ENCODE data around the gene FOXO1.
A peak's percentile ranks its signal among the peaks of the same experiment; 100 is the strongest.

Gene FOXO1

DNA sequence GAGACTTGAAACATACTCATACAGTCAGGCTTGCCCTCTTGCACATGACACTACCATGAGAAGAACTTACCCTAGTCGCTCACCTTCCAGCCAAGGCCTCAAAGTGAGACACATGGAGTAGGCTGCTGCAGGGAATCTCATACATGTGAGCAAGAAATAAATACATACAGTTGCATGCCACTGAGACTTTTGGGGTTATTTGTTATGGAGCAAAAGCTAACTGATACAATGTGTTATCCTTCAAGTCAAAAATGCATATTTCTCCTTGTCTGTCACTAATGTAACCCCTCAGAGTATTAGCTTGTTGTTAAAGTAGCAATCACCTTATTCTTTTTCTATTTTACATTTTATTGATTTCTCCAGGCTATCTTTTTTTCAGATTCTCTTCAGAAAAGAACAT is 58.1 kb downstream of the FOXO1 start:
- WGBS, result 100% methylated on average over 1 of the region's 1 CpG
- Histone ChIP-seq H2BK15ac (ENCODE audit: low read depth, poor library complexity, severe bottlenecking) (no peak overlapping the region), H2BK5ac (ENCODE audit: low read depth, low read length, poor library complexity, severe bottlenecking) (no peak overlapping the region), H2BK120ac (ENCODE audit: low read depth, low read length) (no peak overlapping the region), H3K79me1 (replicated peaks; ENCODE audit: low read length, poor library complexity, severe bottlenecking) (peaks cover 40% of the 10 kb centered on the region), H3K9me3 (ENCODE audit: control insufficient read depth, low read length) (peaks cover 3% of the 10 kb centered on the region), H3K4me3 (ENCODE audit: insufficient read depth in 1 of 2, low read depth in 1 of 2, low read length in 2 of 2) (no peak overlapping the region), H3K14ac (ENCODE audit: low read length in 2 of 2) (no peak overlapping the region), H3K4ac (ENCODE audit: low read depth in 1 of 2, low read length in 2 of 2) (no peak overlapping the region), H3K36me3 (ENCODE audit: control insufficient read depth in 1 of 2, insufficient read depth in 2 of 2, low read depth in 1 of 2, low read length in 2 of 2) (no peaks in the 10 kb centered on the region), H3K27ac (ENCODE audit: low read length, poor library complexity, severe bottlenecking) (no peak overlapping the region), H4K91ac (ENCODE audit: low read length) (no peak overlapping the region), H2AK5ac (ENCODE audit: low read length, severe bottlenecking) (no peak overlapping the region), H3K18ac (ENCODE audit: low read depth in 1 of 2, low read length in 2 of 2) (no peak overlapping the region), H3K4me1 (ENCODE audit: control insufficient read depth, insufficient read depth, low read depth, low read length) (no peaks in the 10 kb centered on the region), H3K9ac (ENCODE audit: low read length) (no peak overlapping the region), H3K4me2 (ENCODE audit: low read length, poor library complexity, severe bottlenecking) (no peak overlapping the region), H4K8ac (ENCODE audit: low read length) (no peak overlapping the region), H2BK12ac (ENCODE audit: low read length in 2 of 2) (no peak overlapping the region), H2AFZ (ENCODE audit: low read depth, low read length) (no peak overlapping the region), H3K23ac (ENCODE audit: low read length in 2 of 2) (no peak overlapping the region), H3K27me3 (ENCODE audit: control insufficient read depth in 1 of 2, insufficient read depth in 1 of 2, low read length in 2 of 2) (no peaks in the 10 kb centered on the region)
- no peak for DNase-seq

DNA sequence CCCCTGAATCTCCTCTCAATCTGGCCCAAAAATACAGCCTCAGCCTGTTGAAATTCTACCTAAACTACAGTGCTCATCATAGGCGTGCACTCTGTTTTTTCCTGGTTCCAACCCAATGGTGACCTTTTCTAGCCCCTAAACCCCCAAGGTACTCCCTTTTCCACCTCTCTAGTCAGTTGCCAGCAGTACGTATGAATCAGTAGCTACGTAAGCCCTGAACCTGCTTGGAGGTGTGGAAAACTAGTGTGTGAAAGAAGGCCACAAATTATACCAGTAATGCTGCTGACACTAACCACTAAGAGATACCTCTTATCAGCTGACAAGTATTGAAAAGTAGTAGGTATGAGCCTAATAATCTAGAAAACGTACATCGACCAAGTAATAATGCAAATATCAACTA is 60.9 kb downstream of the FOXO1 start:
- no peaks in the 10 kb centered on the region for H3K36me3 ChIP-seq (ENCODE audit: control insufficient read depth in 1 of 2, insufficient read depth in 2 of 2, low read depth in 1 of 2, low read length in 2 of 2)
- H3K14ac ChIP-seq (ENCODE audit: low read length in 2 of 2), result peak overlapping the region in 1 of 2 experiments; percentile 55
- H3K27ac ChIP-seq (ENCODE audit: low read length, poor library complexity, severe bottlenecking), result no peak overlapping the region
- H3K4me2 ChIP-seq (ENCODE audit: low read length, poor library complexity, severe bottlenecking), result no peak overlapping the region
- H2AFZ ChIP-seq (ENCODE audit: low read depth, low read length), result no peak overlapping the region
- no peak overlapping the region for H3K9ac ChIP-seq (ENCODE audit: low read length)
- no peak overlapping the region for H4K91ac ChIP-seq (ENCODE audit: low read length)
- H3K23ac ChIP-seq (ENCODE audit: low read length in 2 of 2), result peak overlapping the region in 1 of 2 experiments; percentile 24
- WGBS, result 100% methylated on average over 1 of the region's 5 CpGs
- peaks cover 31% of the 10 kb centered on the region for H3K79me1 ChIP-seq (replicated peaks; ENCODE audit: low read length, poor library complexity, severe bottlenecking)
- H2AK5ac ChIP-seq (ENCODE audit: low read length, severe bottlenecking), result no peak overlapping the region
- H3K18ac ChIP-seq (ENCODE audit: low read depth in 1 of 2, low read length in 2 of 2), result no peak overlapping the region
- H3K4me3 ChIP-seq (ENCODE audit: insufficient read depth in 1 of 2, low read depth in 1 of 2, low read length in 2 of 2), result no peak overlapping the region
- no peak overlapping the region for H2BK120ac ChIP-seq (ENCODE audit: low read depth, low read length)
- H2BK12ac ChIP-seq (ENCODE audit: low read length in 2 of 2), result no peak overlapping the region
- H3K27me3 ChIP-seq (ENCODE audit: control insufficient read depth in 1 of 2, insufficient read depth in 1 of 2, low read length in 2 of 2), result no peaks in the 10 kb centered on the region
- H3K9me3 ChIP-seq (ENCODE audit: control insufficient read depth, low read length), result peaks cover 3% of the 10 kb centered on the region
- H3K4me1 ChIP-seq (ENCODE audit: control insufficient read depth, insufficient read depth, low read depth, low read length), result no peaks in the 10 kb centered on the region
- DNase-seq, result no peak
- H3K4ac ChIP-seq (ENCODE audit: low read depth in 1 of 2, low read length in 2 of 2), result no peak overlapping the region
- H2BK5ac ChIP-seq (ENCODE audit: low read depth, low read length, poor library complexity, severe bottlenecking), result no peak overlapping the region
- H2BK15ac ChIP-seq (ENCODE audit: low read depth, poor library complexity, severe bottlenecking), result no peak overlapping the region
- no peak overlapping the region for H4K8ac ChIP-seq (ENCODE audit: low read length)

DNA sequence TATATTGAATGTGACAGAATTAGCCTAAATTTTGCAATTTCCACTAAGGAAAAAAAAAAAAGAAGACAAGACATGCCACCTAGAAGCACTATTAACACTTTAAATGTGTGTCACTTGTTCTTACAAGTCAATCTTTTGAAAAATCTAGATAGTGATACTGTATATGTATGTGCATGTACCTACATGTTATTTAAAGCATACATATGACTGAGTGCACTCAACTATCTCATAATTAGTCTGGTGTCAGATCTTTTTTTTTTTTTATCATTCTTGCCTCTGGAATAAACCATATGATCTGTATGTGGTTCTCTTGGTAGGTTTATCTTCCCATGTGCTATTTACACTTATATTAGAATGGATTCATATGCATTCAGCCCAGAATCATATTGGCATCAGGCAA is 62.3 kb downstream of the FOXO1 start:
- Histone ChIP-seq H2BK12ac (ENCODE audit: low read length in 2 of 2) (no peak overlapping the region), H4K91ac (ENCODE audit: low read length) (no peak overlapping the region), H2BK120ac (ENCODE audit: low read depth, low read length) (no peak overlapping the region), H2AK5ac (ENCODE audit: low read length, severe bottlenecking) (no peak overlapping the region), H3K27me3 (ENCODE audit: control insufficient read depth in 1 of 2, insufficient read depth in 1 of 2, low read length in 2 of 2) (no peaks in the 10 kb centered on the region), H3K9ac (ENCODE audit: low read length) (no peak overlapping the region), H2BK5ac (ENCODE audit: low read depth, low read length, poor library complexity, severe bottlenecking) (no peak overlapping the region), H2AFZ (ENCODE audit: low read depth, low read length) (no peak overlapping the region), H3K79me1 (replicated peaks; ENCODE audit: low read length, poor library complexity, severe bottlenecking) (peaks cover 40% of the 10 kb centered on the region), H3K4ac (ENCODE audit: low read depth in 1 of 2, low read length in 2 of 2) (no peak overlapping the region), H4K8ac (ENCODE audit: low read length) (no peak overlapping the region), H2BK15ac (ENCODE audit: low read depth, poor library complexity, severe bottlenecking) (no peak overlapping the region), H3K9me3 (ENCODE audit: control insufficient read depth, low read length) (peaks cover 3% of the 10 kb centered on the region), H3K27ac (ENCODE audit: low read length, poor library complexity, severe bottlenecking) (no peak overlapping the region), H3K14ac (ENCODE audit: low read length in 2 of 2) (no peak overlapping the region), H3K18ac (ENCODE audit: low read depth in 1 of 2, low read length in 2 of 2) (no peak overlapping the region), H3K23ac (ENCODE audit: low read length in 2 of 2) (no peak overlapping the region), H3K4me3 (ENCODE audit: insufficient read depth in 1 of 2, low read depth in 1 of 2, low read length in 2 of 2) (no peak overlapping the region), H3K4me2 (ENCODE audit: low read length, poor library complexity, severe bottlenecking) (no peak overlapping the region), H3K4me1 (ENCODE audit: control insufficient read depth, insufficient read depth, low read depth, low read length) (no peaks in the 10 kb centered on the region), H3K36me3 (ENCODE audit: control insufficient read depth in 1 of 2, insufficient read depth in 2 of 2, low read depth in 1 of 2, low read length in 2 of 2) (no peaks in the 10 kb centered on the region)
- DNase-seq, result no peak

DNA sequence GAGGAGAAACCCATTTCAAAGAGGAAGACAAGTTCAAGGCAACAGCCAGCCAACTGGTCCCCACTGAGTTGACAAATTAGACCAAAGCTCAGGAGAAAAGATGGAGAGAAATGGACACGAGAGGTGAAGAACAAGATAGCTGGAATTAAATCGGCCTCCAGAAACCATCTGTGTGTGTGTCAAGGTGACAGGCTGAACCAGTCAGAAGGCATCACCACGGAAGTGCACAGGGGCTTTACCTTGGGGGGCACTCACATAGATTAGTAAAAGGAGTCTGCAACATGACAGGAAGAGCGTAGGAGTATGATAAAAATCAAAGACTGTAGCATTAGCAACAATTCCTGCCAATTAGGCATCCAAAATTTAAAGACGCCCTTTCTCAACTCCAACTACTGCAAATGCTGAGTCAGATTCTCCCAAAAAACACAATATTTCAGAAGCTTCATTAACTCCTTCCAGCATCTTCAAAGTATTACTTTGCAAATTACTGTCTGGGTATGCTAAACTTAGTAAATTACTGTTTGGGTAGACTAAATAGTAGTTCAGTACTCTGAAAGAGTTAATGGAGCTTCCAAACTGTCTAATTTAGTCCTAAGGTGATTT is 66.2 kb downstream of the FOXO1 start:
- H2BK12ac ChIP-seq (ENCODE audit: low read length in 2 of 2), result no peak overlapping the region
- DNase-seq, result no peak

More for the DNA sequence above, 66.2 kb downstream of the FOXO1 start:
- H3K23ac ChIP-seq (ENCODE audit: low read length in 2 of 2), result no peak overlapping the region
- no peaks in the 10 kb centered on the region for H3K36me3 ChIP-seq (ENCODE audit: control insufficient read depth in 1 of 2, insufficient read depth in 2 of 2, low read depth in 1 of 2, low read length in 2 of 2)
- no peak overlapping the region for H3K18ac ChIP-seq (ENCODE audit: low read depth in 1 of 2, low read length in 2 of 2)
- no peak overlapping the region for H3K4me3 ChIP-seq (ENCODE audit: insufficient read depth in 1 of 2, low read depth in 1 of 2, low read length in 2 of 2)
- no peak overlapping the region for H3K4me2 ChIP-seq (ENCODE audit: low read length, poor library complexity, severe bottlenecking)
- no peaks in the 10 kb centered on the region for H3K9me3 ChIP-seq (ENCODE audit: control insufficient read depth, low read length)
- no peak overlapping the region for H4K8ac ChIP-seq (ENCODE audit: low read length)
- no peak overlapping the region for H3K27ac ChIP-seq (ENCODE audit: low read length, poor library complexity, severe bottlenecking)
- H3K4me1 ChIP-seq (ENCODE audit: control insufficient read depth, insufficient read depth, low read depth, low read length), result no peaks in the 10 kb centered on the region
- H2BK120ac ChIP-seq (ENCODE audit: low read depth, low read length), result no peak overlapping the region
- no peak overlapping the region for H2AK5ac ChIP-seq (ENCODE audit: low read length, severe bottlenecking)
- H4K91ac ChIP-seq (ENCODE audit: low read length), result no peak overlapping the region
- no peak overlapping the region for H2BK15ac ChIP-seq (ENCODE audit: low read depth, poor library complexity, severe bottlenecking)
- WGBS, result 91% methylated on average over 5 of the region's 5 CpGs
- H2AFZ ChIP-seq (ENCODE audit: low read depth, low read length), result no peak overlapping the region
- no peak overlapping the region for H3K14ac ChIP-seq (ENCODE audit: low read length in 2 of 2)
- no peaks in the 10 kb centered on the region for H3K27me3 ChIP-seq (ENCODE audit: control insufficient read depth in 1 of 2, insufficient read depth in 1 of 2, low read length in 2 of 2)
- no peak overlapping the region for H3K4ac ChIP-seq (ENCODE audit: low read depth in 1 of 2, low read length in 2 of 2)
- no peak overlapping the region for H2BK5ac ChIP-seq (ENCODE audit: low read depth, low read length, poor library complexity, severe bottlenecking)
- no peak overlapping the region for H3K9ac ChIP-seq (ENCODE audit: low read length)
- H3K79me1 ChIP-seq (replicated peaks; ENCODE audit: low read length, poor library complexity, severe bottlenecking), result peaks cover 33% of the 10 kb centered on the region

All from mesenchymal stem cell (in vitro differentiated cells and primary cell).